ENCODE data around the gene TRAPPC12.

Gene TRAPPC12

GRCh38 chr2:3487028-3487425 is 107.5 kb downstream of the TRAPPC12 start:
- DNase-seq (ENCODE audit: low spot score) (no peak), ATAC-seq (ENCODE audit: low read depth) (no peak)
- Histone ChIP-seq H3K9me3 (ENCODE audit: severe bottlenecking) (no peaks in the 10 kb centered on the region), H3K27ac (ENCODE audit: poor library complexity, severe bottlenecking) (no peak overlapping the region), H3K27me3 (ENCODE audit: insufficient read depth, poor library complexity, severe bottlenecking) (no peaks in the 10 kb centered on the region), H3K4me1 (ENCODE audit: insufficient read depth, poor library complexity, severe bottlenecking) (no peaks in the 10 kb centered on the region), H3K4me3 (ENCODE audit: severe bottlenecking) (no peak overlapping the region), H3K36me3 (ENCODE audit: low read depth) (no peaks in the 10 kb centered on the region)
- no peak for TF ChIP-seq CTCF (IDR thresholded peaks at IDR 0.05; ENCODE audit: poor library complexity, severe bottlenecking)

- Histone ChIP-seq H3K9me3 (ENCODE audit: severe bottlenecking) (no peaks in the 10 kb centered on the region), H3K27ac (ENCODE audit: poor library complexity, severe bottlenecking) (no peak overlapping the region), H3K4me3 (ENCODE audit: severe bottlenecking) (no peak overlapping the region), H3K27me3 (ENCODE audit: insufficient read depth, poor library complexity, severe bottlenecking) (no peaks in the 10 kb centered on the region), H3K4me1 (ENCODE audit: insufficient read depth, poor library complexity, severe bottlenecking) (no peaks in the 10 kb centered on the region), H3K36me3 (ENCODE audit: low read depth) (no peaks in the 10 kb centered on the region)
- no peak for TF ChIP-seq CTCF (IDR thresholded peaks at IDR 0.05; ENCODE audit: poor library complexity, severe bottlenecking)
- no peak for ATAC-seq (ENCODE audit: low read depth)
- no peak for DNase-seq (ENCODE audit: low spot score)
Measured at GRCh38 chr2:3487432-3487831, 107.9 kb downstream of the TRAPPC12 start.

GRCh38 chr2:3488061-3488531 is 108.6 kb downstream of the TRAPPC12 start:
- H3K4me1 ChIP-seq (ENCODE audit: insufficient read depth, poor library complexity, severe bottlenecking) = no peaks in the 10 kb centered on the region
- no peak for TF ChIP-seq CTCF (IDR thresholded peaks at IDR 0.05; ENCODE audit: poor library complexity, severe bottlenecking)
- no peaks in the 10 kb centered on the region for H3K36me3 ChIP-seq (ENCODE audit: low read depth)

GRCh38 chr2:3488855-3489763 is 109.6 kb downstream of the TRAPPC12 start:
- Histone ChIP-seq H3K4me1 (ENCODE audit: insufficient read depth, poor library complexity, severe bottlenecking) (no peaks in the 10 kb centered on the region), H3K4me3 (ENCODE audit: severe bottlenecking) (no peak overlapping the region), H3K27ac (ENCODE audit: poor library complexity, severe bottlenecking) (no peak overlapping the region), H3K36me3 (ENCODE audit: low read depth) (no peaks in the 10 kb centered on the region), H3K9me3 (ENCODE audit: severe bottlenecking) (no peaks in the 10 kb centered on the region), H3K27me3 (ENCODE audit: insufficient read depth, poor library complexity, severe bottlenecking) (no peaks in the 10 kb centered on the region)
- no peak for TF ChIP-seq CTCF (IDR thresholded peaks at IDR 0.05; ENCODE audit: poor library complexity, severe bottlenecking)
- ATAC-seq (ENCODE audit: low read depth) (no peak), DNase-seq (ENCODE audit: low spot score) (no peak)

More at GRCh38 chr2:3488061-3488531, 108.6 kb downstream of the TRAPPC12 start:
- Histone ChIP-seq H3K27ac (ENCODE audit: poor library complexity, severe bottlenecking) (no peak overlapping the region), H3K9me3 (ENCODE audit: severe bottlenecking) (no peaks in the 10 kb centered on the region), H3K4me3 (ENCODE audit: severe bottlenecking) (no peak overlapping the region), H3K27me3 (ENCODE audit: insufficient read depth, poor library complexity, severe bottlenecking) (no peaks in the 10 kb centered on the region)
- ATAC-seq (ENCODE audit: low read depth) (no peak), DNase-seq (ENCODE audit: low spot score) (no peak)

- H3K4me3 ChIP-seq (ENCODE audit: severe bottlenecking) = no peak overlapping the region
- ATAC-seq (ENCODE audit: low read depth) = no peak
- no peak for TF ChIP-seq CTCF (IDR thresholded peaks at IDR 0.05; ENCODE audit: poor library complexity, severe bottlenecking)
- no peaks in the 10 kb centered on the region for H3K4me1 ChIP-seq (ENCODE audit: insufficient read depth, poor library complexity, severe bottlenecking)
- no peak overlapping the region for H3K27ac ChIP-seq (ENCODE audit: poor library complexity, severe bottlenecking)
- no peaks in the 10 kb centered on the region for H3K27me3 ChIP-seq (ENCODE audit: insufficient read depth, poor library complexity, severe bottlenecking)
- H3K36me3 ChIP-seq (ENCODE audit: low read depth) = no peaks in the 10 kb centered on the region
- H3K9me3 ChIP-seq (ENCODE audit: severe bottlenecking) = no peaks in the 10 kb centered on the region
- DNase-seq (ENCODE audit: low spot score) = no peak
Measured at GRCh38 chr2:3489764-3490115, 110.2 kb downstream of the TRAPPC12 start.
